WTC11 (cell line): Measurements from ENCODE around the gene CCHCR1.

ENCODE experiments used
- JAZF1 ChIP-seq: fragments of 250-450 bp; sonication (Bioruptor Pico); IDR thresholded peaks from 2 replicates; pipeline ENCODE4 v1.9.0; 2021; ENCODE audit warnings: moderate library complexity, mild to moderate bottlenecking, inconsistent platforms
- TF ChIP-seq, protein P1 (sequence below): fragments of 200-600 bp; IDR thresholded peaks from 2 replicates; pipeline ENCODE4 v1.8.0; 2022; ENCODE audit warnings: antibody characterized with exemption

DNA sequence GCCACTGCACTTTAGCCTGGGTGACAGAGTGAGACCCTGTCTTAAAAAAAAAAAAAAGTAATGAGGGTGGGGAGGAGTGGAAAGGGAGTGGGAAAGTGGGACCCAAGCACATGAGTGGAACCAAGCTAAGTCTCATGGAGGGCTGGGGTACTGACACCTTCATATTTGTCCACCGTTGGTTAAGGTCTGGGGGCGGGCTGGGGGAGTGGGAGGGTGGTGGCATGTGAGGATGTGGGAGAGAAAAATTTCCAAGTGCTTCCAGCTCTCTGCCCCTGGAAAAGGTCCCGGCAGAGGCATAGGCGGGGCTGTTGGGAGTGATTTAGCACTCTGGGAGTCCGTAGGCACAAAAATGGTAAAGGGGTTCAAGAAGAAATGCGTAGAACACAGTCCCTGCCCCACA is 24.8 kb downstream of the CCHCR1 start:
- no peak for TF ChIP-seq JAZF1 (CRISPR knock-in tag)
- TF ChIP-seq, protein P1, sequence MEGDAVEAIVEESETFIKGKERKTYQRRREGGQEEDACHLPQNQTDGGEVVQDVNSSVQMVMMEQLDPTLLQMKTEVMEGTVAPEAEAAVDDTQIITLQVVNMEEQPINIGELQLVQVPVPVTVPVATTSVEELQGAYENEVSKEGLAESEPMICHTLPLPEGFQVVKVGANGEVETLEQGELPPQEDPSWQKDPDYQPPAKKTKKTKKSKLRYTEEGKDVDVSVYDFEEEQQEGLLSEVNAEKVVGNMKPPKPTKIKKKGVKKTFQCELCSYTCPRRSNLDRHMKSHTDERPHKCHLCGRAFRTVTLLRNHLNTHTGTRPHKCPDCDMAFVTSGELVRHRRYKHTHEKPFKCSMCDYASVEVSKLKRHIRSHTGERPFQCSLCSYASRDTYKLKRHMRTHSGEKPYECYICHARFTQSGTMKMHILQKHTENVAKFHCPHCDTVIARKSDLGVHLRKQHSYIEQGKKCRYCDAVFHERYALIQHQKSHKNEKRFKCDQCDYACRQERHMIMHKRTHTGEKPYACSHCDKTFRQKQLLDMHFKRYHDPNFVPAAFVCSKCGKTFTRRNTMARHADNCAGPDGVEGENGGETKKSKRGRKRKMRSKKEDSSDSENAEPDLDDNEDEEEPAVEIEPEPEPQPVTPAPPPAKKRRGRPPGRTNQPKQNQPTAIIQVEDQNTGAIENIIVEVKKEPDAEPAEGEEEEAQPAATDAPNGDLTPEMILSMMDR: no peak
